H9 (cell line): ENCODE data around the gene PTGER3. TPM values are rescaled to one million over a fixed set of nuclear protein-coding genes. Genes with fewer than 3 reads are reported as not detected.
A peak's percentile ranks its signal among the peaks of the same experiment; 100 is the strongest.

Experiments used
- DNase-seq: peaks from one replicate; pipeline ENCODE4 v3.0.0-alpha.2; 2017
- H2AFZ ChIP-seq: one replicate; pipeline ENCODE4 v1.6.1; 2013; ENCODE audit warnings: mild to moderate bottlenecking, low read length, control low read depth, moderate library complexity
- H2AK5ac ChIP-seq: 2 replicates; pipeline ENCODE4 v1.6.1; 2013; ENCODE audit warnings: low read length, control low read depth, mixed read lengths; ENCODE audit not compliant: insufficient read length
- H2BK120ac ChIP-seq: one replicate; pipeline ENCODE4 v1.6.1; 2013; ENCODE audit warnings: low read depth, mild to moderate bottlenecking, low read length, control low read depth, inconsistent platforms; ENCODE audit not compliant: poor library complexity, severe bottlenecking
- H2BK12ac ChIP-seq: 2 replicates; pipeline ENCODE4 v1.6.1; 2013; ENCODE audit warnings: low read length, control low read depth, mixed read lengths, low read depth; ENCODE audit not compliant: insufficient read length
- H2BK15ac ChIP-seq: 2 replicates; pipeline ENCODE4 v1.6.1; 2013; ENCODE audit warnings: low read depth, low read length, control low read depth
- H2BK20ac ChIP-seq: one replicate; pipeline ENCODE4 v1.6.1; 2013; ENCODE audit warnings: low read depth, mild to moderate bottlenecking, low read length, control low read depth, inconsistent platforms; ENCODE audit not compliant: poor library complexity, severe bottlenecking
- H2BK5ac ChIP-seq: 2 replicates; pipeline ENCODE4 v1.6.1; 2013; ENCODE audit warnings: low read length, control low read depth, mixed read lengths; ENCODE audit not compliant: insufficient read length
- H3K14ac ChIP-seq: 2 replicates; pipeline ENCODE4 v1.6.1; 2013; ENCODE audit warnings: low read length, control low read depth; ENCODE audit not compliant: insufficient read depth
- H3K18ac ChIP-seq: 2 replicates; pipeline ENCODE4 v1.6.1; 2013; ENCODE audit warnings: low read depth, mild to moderate bottlenecking, mixed read lengths, low read length, control low read depth; ENCODE audit not compliant: insufficient read length
- H3K23ac ChIP-seq: 2 replicates; pipeline ENCODE4 v1.6.1; 2013; ENCODE audit warnings: low read length, control low read depth, mixed read lengths, low read depth; ENCODE audit not compliant: insufficient read length
- H3K23me2 ChIP-seq: 2 replicates; pipeline ENCODE4 v1.6.1; 2013; ENCODE audit warnings: low read depth, mild to moderate bottlenecking, mixed read lengths, low read length, control low read depth; ENCODE audit not compliant: insufficient read length, poor library complexity, severe bottlenecking
- H3K27ac ChIP-seq: 2 replicates; pipeline ENCODE4 v1.5.1; 2013; ENCODE audit warnings: low read length, control low read depth, mixed read lengths, low read depth; ENCODE audit not compliant: insufficient read length
- H3K27me3 ChIP-seq: 2 replicates; pipeline ENCODE4 v1.6.1; 2013; ENCODE audit warnings: low read length, control low read depth, inconsistent platforms; ENCODE audit not compliant: insufficient read depth
- H3K4ac ChIP-seq: 2 replicates; pipeline ENCODE4 v1.6.1; 2013; ENCODE audit warnings: low read depth, mild to moderate bottlenecking, control low read depth, inconsistent platforms, low read length, moderate library complexity
- H3K4me1 ChIP-seq: 2 replicates; pipeline ENCODE4 v1.6.1; 2013; ENCODE audit warnings: low read length, control low read depth, inconsistent platforms; ENCODE audit not compliant: insufficient read depth
- H3K4me2 ChIP-seq: 2 replicates; pipeline ENCODE4 v1.6.1; 2013; ENCODE audit warnings: low read length, control low read depth, mixed read lengths; ENCODE audit not compliant: insufficient read length, insufficient read depth
- H3K56ac ChIP-seq: 2 replicates; pipeline ENCODE4 v1.6.1; 2013; ENCODE audit warnings: low read depth, mild to moderate bottlenecking, mixed read lengths, low read length, control low read depth; ENCODE audit not compliant: insufficient read length
- H3K79me1 ChIP-seq: 2 replicates; pipeline ENCODE4 v1.6.1; 2013; ENCODE audit warnings: low read depth, mild to moderate bottlenecking, moderate library complexity, low read length, control low read depth, inconsistent platforms; ENCODE audit not compliant: insufficient read depth, poor library complexity, severe bottlenecking
- H3K79me2 ChIP-seq: 2 replicates; pipeline ENCODE4 v1.6.1; 2013; ENCODE audit warnings: low read length, control low read depth, inconsistent platforms; ENCODE audit not compliant: insufficient read depth
- H3K9ac ChIP-seq: 2 replicates; pipeline ENCODE4 v1.6.1; 2013; ENCODE audit warnings: low read length, control low read depth, mixed read lengths; ENCODE audit not compliant: insufficient read length; ENCODE audit errors: extremely low read depth
- H3K9me3 ChIP-seq: one replicate; pipeline ENCODE4 v1.6.1; 2013; ENCODE audit warnings: low read depth, low read length, inconsistent platforms; ENCODE audit not compliant: control insufficient read depth
- H3T11ph ChIP-seq: one replicate; pipeline ENCODE4 v1.6.1; 2013; ENCODE audit warnings: mild to moderate bottlenecking, low read length, control low read depth, inconsistent platforms
- H4K20me1 ChIP-seq: one replicate; pipeline ENCODE4 v1.6.1; 2013; ENCODE audit not compliant: control insufficient read depth, insufficient read length, insufficient read depth
- H4K5ac ChIP-seq: 2 replicates; pipeline ENCODE4 v1.6.1; 2013; ENCODE audit warnings: low read depth, mild to moderate bottlenecking, mixed read lengths, low read length, control low read depth; ENCODE audit not compliant: insufficient read length
- H4K8ac ChIP-seq: replicated peaks from 2 replicates; pipeline ENCODE4 v1.6.1; 2013; ENCODE audit warnings: low read length, control low read depth, mixed read lengths, low read depth; ENCODE audit not compliant: insufficient read length
- H4K91ac ChIP-seq: 2 replicates; pipeline ENCODE4 v1.6.1; 2013; ENCODE audit warnings: low read depth, mild to moderate bottlenecking, moderate library complexity, mixed read lengths, low read length, control low read depth; ENCODE audit not compliant: insufficient read length
- H3K27ac Mint-ChIP-seq, 3 experiments: 2 replicates in 2 of 3; 3 replicates in 1 of 3; pipeline ENCODE4 v1.8.0; 2020 to 2021; ENCODE audit warnings: mixed read lengths in 3 of 3, mild to moderate bottlenecking in 1 of 3, moderate library complexity in 1 of 3
- H3K27me3 Mint-ChIP-seq: 2 replicates; pipeline ENCODE4 v1.8.0; 2021; ENCODE audit warnings: low read depth, mild to moderate bottlenecking, moderate library complexity, mixed read lengths
- H3K36me3 Mint-ChIP-seq, 3 experiments: 2 replicates in 2 of 3; 3 replicates in 1 of 3; pipeline ENCODE4 v1.8.0; 2020 to 2021; ENCODE audit warnings: low read depth in 3 of 3, mixed read lengths in 3 of 3; ENCODE audit not compliant: insufficient read depth in 1 of 3
- H3K4me1 Mint-ChIP-seq, 2 experiments: 2 replicates each; pipeline ENCODE4 v1.8.0; 2020; ENCODE audit warnings: mixed read lengths in 2 of 2
- H3K4me3 Mint-ChIP-seq, 2 experiments: 2 replicates in 1 of 2; 3 replicates in 1 of 2; pipeline ENCODE4 v1.8.0; 2020 to 2021; ENCODE audit warnings: mild to moderate bottlenecking in 2 of 2, mixed read lengths in 2 of 2, moderate library complexity in 1 of 2
- H3K9me3 Mint-ChIP-seq, 2 experiments: 2 replicates in 1 of 2; 3 replicates in 1 of 2; pipeline ENCODE4 v1.8.0; 2020; ENCODE audit warnings: mild to moderate bottlenecking in 2 of 2, mixed read lengths in 2 of 2, moderate library complexity in 1 of 2
- WGBS: extraction: QIAGEN DNeasy Blood & Tissue Kit; methylation state at CpG from one replicate; pipeline ENCODE4 v1.1.7; 2013; ENCODE audit warnings: missing lambda C conversion rate, low lambda C conversion rate, mixed read lengths; ENCODE audit not compliant: insufficient read length; ENCODE audit errors: extremely low coverage; 5-methylcytosine and 5-hydroxymethylcytosine counted together
- microRNA-seq: library from miRNA; unstranded; fragments of <30 nt; microRNA quantifications from one replicate; pipeline ENCODE4, GENCODE V29; 2020; ENCODE audit warnings: borderline microRNAs expressed
- total RNA-seq: library from RNA; stranded (reverse); gene quantifications from 2 replicates; pipeline ENCODE4 v1.2.1, GENCODE V29; 2021
- TF ChIP-seq, protein P1 (sequence below): fragments of 200-600 bp; sonication (generic); conservative IDR thresholded peaks from 3 replicates; pipeline ENCODE4 v1.8.0; 2021; ENCODE audit warnings: antibody characterized with exemption, mild to moderate bottlenecking

Gene PTGER3
- total RNA-seq, 1 experiment from 2014 or later: 0.26 TPM

GRCh38 chr1:70922196-70922595 lies 125.4 kb downstream of the PTGER3 start:
- WGBS: no CpG with 5 or more reads among the region's 2 CpGs
- Histone ChIP-seq H2BK20ac (no peak overlapping the region), H3K27ac (no peak overlapping the region), H2BK12ac (no peak overlapping the region), H3K9me3 (no peaks in the 10 kb centered on the region), H3K79me1 (no peaks in the 10 kb centered on the region), H3K56ac (no peak overlapping the region), H3K23ac (no peak overlapping the region), H4K8ac (no peak overlapping the region), H4K91ac (no peak overlapping the region), H2BK15ac (no peak overlapping the region), H3K14ac (no peak overlapping the region), H3K79me2 (no peaks in the 10 kb centered on the region), H3K9ac (no peak overlapping the region), H2AK5ac (no peak overlapping the region), H2BK120ac (no peak overlapping the region), H3K18ac (no peak overlapping the region), H3K27me3 (no peaks in the 10 kb centered on the region), H3K4me2 (no peak overlapping the region), H2BK5ac (no peak overlapping the region), H2AFZ (no peak overlapping the region), H4K20me1 (no peaks in the 10 kb centered on the region), H3K4me1 (no peaks in the 10 kb centered on the region), H4K5ac (no peak overlapping the region), H3K23me2 (no peaks in the 10 kb centered on the region), H3T11ph (no peak overlapping the region), H3K4ac (no peak overlapping the region)
- DNase-seq: no peak
- Mint-ChIP-seq H3K4me1 (no peaks in the 10 kb centered on the region), H3K27ac (no peak overlapping the region), H3K9me3 (peaks cover 37 to 38% of the 10 kb centered on the region in 2 experiments), H3K4me3 (no peak overlapping the region), H3K36me3 (peaks cover 1 to 15% (median 12%) of the 10 kb centered on the region in 3 experiments; a peak in 5 of 7 replicates), H3K27me3 (no peaks in the 10 kb centered on the region)
- TF ChIP-seq, protein P1, sequence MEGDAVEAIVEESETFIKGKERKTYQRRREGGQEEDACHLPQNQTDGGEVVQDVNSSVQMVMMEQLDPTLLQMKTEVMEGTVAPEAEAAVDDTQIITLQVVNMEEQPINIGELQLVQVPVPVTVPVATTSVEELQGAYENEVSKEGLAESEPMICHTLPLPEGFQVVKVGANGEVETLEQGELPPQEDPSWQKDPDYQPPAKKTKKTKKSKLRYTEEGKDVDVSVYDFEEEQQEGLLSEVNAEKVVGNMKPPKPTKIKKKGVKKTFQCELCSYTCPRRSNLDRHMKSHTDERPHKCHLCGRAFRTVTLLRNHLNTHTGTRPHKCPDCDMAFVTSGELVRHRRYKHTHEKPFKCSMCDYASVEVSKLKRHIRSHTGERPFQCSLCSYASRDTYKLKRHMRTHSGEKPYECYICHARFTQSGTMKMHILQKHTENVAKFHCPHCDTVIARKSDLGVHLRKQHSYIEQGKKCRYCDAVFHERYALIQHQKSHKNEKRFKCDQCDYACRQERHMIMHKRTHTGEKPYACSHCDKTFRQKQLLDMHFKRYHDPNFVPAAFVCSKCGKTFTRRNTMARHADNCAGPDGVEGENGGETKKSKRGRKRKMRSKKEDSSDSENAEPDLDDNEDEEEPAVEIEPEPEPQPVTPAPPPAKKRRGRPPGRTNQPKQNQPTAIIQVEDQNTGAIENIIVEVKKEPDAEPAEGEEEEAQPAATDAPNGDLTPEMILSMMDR: no peak

Small RNA genes lying within 50 kb of the gene (microRNA-seq; reads per million reads assigned to microRNA genes)
- 31.6 reads per million, percentile 61 among the genes with 10 or more reads in this experiment for gene MIR186

Other genes starting within 250 kb of the PTGER3 start
- gene ZRANB2, start 33.2 kb upstream of the PTGER3 start, total RNA-seq: 91.0 and 103 TPM in 2 replicates